OCI-LY3 (cell line): ENCODE data around the gene PREX1.

Experiments
- EZH2phosphoT487 ChIP-seq: fragments of 200-600 bp; shearing (Covaris generic); IDR thresholded peaks from 2 replicates; pipeline ENCODE4 v1.6.1; 2018; ENCODE audit warnings: antibody characterized with exemption, mixed run types, low read depth
- TF ChIP-seq, protein P1 (sequence below): fragments of 200-600, 300-600 bp; sonication (generic); IDR thresholded peaks from 2 replicates; pipeline ENCODE4 v1.5.1; 2014; ENCODE audit warnings: antibody characterized with exemption, low read length, low read depth

DNA sequence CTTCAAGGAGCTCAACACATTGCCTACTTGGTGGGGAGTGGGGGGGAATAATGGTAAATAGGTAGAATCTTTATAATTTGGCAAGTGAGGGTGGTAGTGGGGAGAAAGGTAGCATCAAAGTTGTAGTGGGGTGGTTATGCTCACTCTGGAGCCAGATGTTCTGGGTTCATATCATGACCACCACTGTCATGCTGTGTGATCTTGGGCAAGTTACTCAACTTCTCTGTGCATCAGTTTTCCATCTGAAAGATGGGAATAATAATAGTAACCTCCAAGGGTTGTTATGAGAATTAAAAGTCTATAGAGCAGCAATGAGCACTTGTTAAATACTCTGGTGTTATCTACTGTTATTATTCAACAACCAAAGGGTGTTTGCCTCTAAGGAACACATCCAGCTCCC is 22.0 kb upstream of the PREX1 start:
- TF ChIP-seq, protein P1, sequence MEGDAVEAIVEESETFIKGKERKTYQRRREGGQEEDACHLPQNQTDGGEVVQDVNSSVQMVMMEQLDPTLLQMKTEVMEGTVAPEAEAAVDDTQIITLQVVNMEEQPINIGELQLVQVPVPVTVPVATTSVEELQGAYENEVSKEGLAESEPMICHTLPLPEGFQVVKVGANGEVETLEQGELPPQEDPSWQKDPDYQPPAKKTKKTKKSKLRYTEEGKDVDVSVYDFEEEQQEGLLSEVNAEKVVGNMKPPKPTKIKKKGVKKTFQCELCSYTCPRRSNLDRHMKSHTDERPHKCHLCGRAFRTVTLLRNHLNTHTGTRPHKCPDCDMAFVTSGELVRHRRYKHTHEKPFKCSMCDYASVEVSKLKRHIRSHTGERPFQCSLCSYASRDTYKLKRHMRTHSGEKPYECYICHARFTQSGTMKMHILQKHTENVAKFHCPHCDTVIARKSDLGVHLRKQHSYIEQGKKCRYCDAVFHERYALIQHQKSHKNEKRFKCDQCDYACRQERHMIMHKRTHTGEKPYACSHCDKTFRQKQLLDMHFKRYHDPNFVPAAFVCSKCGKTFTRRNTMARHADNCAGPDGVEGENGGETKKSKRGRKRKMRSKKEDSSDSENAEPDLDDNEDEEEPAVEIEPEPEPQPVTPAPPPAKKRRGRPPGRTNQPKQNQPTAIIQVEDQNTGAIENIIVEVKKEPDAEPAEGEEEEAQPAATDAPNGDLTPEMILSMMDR: no peak
- TF ChIP-seq EZH2phosphoT487: no peak
